Fibroblast of pulmonary artery (primary cell): Measurements from ENCODE around the gene DDAH1.

Source experiments
- DNase-seq: peaks from one replicate; pipeline ENCODE4 v3.0.0-alpha.2; 2010; ENCODE audit warnings: low read depth
- H3K4me3 ChIP-seq: replicated peaks from 2 replicates; pipeline ENCODE4 v1.5.1; 2011; ENCODE audit warnings: low read depth, mild to moderate bottlenecking, control low read depth, low read length, moderate library complexity
- CTCF ChIP-seq: IDR thresholded peaks from 2 replicates; pipeline ENCODE4 v1.5.1; 2011; ENCODE audit warnings: mild to moderate bottlenecking, control low read depth, low read length, inconsistent platforms; ENCODE audit errors: missing control alignments

Gene DDAH1

GRCh38 chr1:85445906-85446305 is 19.1 kb downstream of the DDAH1 start:
- no peak for TF ChIP-seq CTCF

GRCh38 chr1:85444381-85444780 is 20.6 kb downstream of the DDAH1 start:
- no peak overlapping the region for H3K4me3 ChIP-seq
- no peak for DNase-seq
- TF ChIP-seq CTCF, result no peak

More at GRCh38 chr1:85445906-85446305, 19.1 kb downstream of the DDAH1 start:
- peak; percentile 55 for DNase-seq
- H3K4me3 ChIP-seq, result no peak overlapping the region

GRCh38 chr1:85440612-85441011 is 24.3 kb downstream of the DDAH1 start:
- no peak for TF ChIP-seq CTCF

GRCh38 chr1:85438353-85438752 is 26.6 kb downstream of the DDAH1 start:
- DNase-seq, result peak; percentile 35
- no peak overlapping the region for H3K4me3 ChIP-seq
- no peak for TF ChIP-seq CTCF

More at GRCh38 chr1:85440612-85441011, 24.3 kb downstream of the DDAH1 start:
- DNase-seq, result no peak
- H3K4me3 ChIP-seq, result no peak overlapping the region

GRCh38 chr1:85437139-85437538 is 27.8 kb downstream of the DDAH1 start:
- no peak overlapping the region for H3K4me3 ChIP-seq
- DNase-seq, result no peak
- TF ChIP-seq CTCF, result no peak

- TF ChIP-seq CTCF, result no peak
- H3K4me3 ChIP-seq, result no peak overlapping the region
- DNase-seq, result no peak
These were observed 31.9 kb downstream of the DDAH1 start for GRCh38 chr1:85433096-85433495.

- H3K4me3 ChIP-seq, result no peak overlapping the region
- TF ChIP-seq CTCF, result no peak
- no peak for DNase-seq
These were observed 36.4 kb downstream of the DDAH1 start for GRCh38 chr1:85428471-85429089.
